Suppressor macrophage treated with lipopolysaccharide for 4 hours (primary cell): ENCODE results near the gene AKAP13.
"Not testable (repeated sequence)": the region's sequence is repeated elsewhere in the genome, so short reads cannot be mapped to it uniquely, and the experiment has no call there.

Source experiments
- DNase-seq: peaks from one replicate; pipeline ENCODE4 v3.0.0-alpha.2; 2020

AKAP13 gene

GRCh38 chr15:85348048-85348766 lies 32.2 kb upstream of the AKAP13 start:
- DNase-seq, result not testable (repeated sequence)

DNA sequence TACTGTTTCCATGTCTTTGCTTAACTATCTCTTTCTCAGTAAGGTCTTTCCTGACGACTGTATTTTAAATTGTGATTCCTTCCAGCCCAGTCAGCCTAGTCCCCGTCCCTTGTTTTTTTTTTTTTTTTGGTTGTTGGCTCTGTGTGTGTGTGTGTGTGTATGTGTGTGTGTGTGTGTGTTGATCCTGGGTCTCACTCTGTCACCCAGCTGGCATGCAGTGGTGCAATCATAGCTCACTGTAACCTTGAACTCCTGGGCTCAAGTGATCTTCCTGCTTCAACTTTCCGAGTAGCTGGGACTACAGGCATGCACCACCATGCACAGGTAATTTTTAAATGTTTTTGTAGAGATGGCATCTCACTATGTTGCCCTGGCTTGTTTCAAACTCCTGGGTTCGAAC lies 31.3 kb upstream of the AKAP13 start:
- not testable (repeated sequence) for DNase-seq

GRCh38 chr15:85350395-85350794 lies 30.0 kb upstream of the AKAP13 start:
- DNase-seq, result no peak

DNA sequence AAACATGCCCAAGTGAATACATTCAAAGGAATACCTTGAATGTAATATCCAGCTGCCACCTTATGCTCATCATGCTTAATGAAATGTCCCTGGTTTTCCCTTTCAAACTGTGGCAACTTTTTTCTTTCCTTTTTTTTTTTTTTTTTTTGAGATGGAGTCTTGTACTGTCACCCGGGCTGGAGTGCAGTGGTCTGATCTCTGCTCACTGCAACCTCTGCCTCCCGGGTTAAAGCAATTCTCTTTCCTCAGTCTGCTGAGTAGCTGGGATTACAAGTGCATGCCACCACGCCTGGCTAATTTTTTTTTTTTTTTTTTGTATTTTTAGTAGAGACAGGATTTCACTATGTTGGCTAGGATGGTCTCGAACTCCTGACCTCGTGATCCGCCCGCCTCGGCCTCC lies 28.9 kb upstream of the AKAP13 start:
- DNase-seq, result not testable (repeated sequence)

- no peak for DNase-seq
Observed at GRCh38 chr15:85351965-85352364, 28.4 kb upstream of the AKAP13 start.

DNA sequence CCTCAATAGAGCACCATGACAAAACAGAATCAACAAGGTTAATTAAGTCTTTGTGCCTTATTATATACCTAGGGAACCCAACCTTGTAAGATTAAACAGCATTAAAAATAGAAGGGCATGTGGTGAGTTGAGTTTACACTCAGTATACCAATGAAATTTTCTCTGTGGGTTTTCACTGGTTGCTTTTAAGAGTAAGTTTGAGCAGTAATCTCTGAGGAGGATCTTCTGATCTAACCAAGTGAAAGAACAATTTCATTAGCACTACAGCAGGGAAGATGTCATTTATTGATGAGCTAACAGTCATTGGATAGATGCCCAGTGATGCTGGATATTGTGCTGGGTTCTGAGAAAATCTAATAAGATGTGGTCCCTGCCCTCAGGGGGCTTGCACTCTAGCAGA lies 26.9 kb upstream of the AKAP13 start:
- DNase-seq, result no peak

- DNase-seq, result no peak
Observed at GRCh38 chr15:85354461-85354860, 25.9 kb upstream of the AKAP13 start.

GRCh38 chr15:85354948-85355347 lies 25.5 kb upstream of the AKAP13 start:
- no peak for DNase-seq

- DNase-seq, result no peak
Observed at GRCh38 chr15:85356276-85356675, 24.1 kb upstream of the AKAP13 start.

- peak; percentile 27 for DNase-seq
Observed at GRCh38 chr15:85361323-85361722, 19.1 kb upstream of the AKAP13 start.

DNA sequence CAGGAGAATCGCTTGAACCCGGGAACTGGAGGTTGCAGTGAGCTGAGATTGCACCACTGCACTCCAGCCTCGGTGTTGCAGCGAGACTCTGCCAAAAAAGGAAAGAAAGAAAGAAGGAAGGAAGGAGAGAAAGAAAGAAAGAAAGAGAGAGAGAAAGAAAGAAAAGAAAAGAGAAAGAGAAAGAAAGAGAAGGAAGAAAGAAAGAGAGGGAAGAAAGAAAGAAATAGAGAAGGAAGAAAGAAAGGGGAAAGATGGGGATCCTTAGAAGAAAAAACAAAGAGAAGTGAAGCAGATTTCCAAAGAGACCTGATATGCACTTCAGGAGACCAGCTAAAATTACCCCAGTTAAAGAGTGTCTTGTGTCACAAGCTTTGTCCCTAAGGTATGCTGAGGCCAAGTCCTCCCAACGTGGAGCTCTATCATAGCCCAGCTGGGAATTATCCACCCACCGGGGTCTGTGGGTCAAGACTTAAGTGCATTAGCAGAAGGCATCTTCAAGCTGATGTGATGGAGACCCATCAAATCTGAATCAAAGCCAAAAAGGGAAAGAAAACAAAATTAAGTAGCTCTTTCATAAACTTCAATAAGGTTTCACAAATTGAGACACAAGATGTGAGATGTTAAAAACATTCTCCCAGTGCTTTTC lies 17.8 kb upstream of the AKAP13 start:
- DNase-seq, result no peak

GRCh38 chr15:85365980-85366379 lies 14.4 kb upstream of the AKAP13 start:
- no peak for DNase-seq

- no peak for DNase-seq
Observed at GRCh38 chr15:85367741-85368140, 12.7 kb upstream of the AKAP13 start.

DNA sequence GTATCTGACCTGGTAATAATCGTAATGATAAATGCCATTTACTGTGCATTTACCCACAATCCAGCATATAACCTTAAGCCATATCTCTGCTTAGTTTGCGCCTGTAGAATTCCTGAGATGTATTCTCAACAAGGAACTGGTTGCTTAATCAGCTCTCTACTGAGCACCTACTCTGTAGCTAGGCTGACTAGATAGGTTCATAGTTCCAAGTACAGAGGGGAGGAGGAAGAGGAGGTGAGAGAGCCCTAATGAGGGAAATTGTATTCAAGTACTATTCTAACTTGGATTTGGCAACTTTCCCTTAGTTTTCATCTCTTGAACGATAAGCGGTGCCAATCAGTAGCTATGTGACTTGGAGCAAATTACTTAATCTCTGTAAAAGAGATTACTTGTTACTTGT lies 5.6 kb upstream of the AKAP13 start:
- no peak for DNase-seq

DNA sequence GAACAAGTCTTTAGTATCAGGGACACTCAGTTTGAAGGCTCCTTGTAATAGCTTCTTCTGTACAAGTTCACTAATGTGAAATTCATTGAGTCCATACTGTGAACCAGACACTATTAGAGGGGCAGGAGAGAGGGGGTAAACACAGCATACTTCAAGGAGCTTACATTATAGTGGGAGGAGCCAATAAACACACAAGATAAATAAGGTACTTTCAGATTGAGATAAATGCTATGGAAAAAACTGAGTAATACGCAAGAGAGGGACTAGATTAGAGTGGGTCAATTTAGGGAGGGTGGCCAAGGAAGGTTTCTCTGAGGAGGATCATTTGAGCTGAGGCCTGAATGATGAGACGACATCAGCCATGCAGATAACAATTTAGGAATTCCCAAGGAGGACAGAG lies 3.1 kb upstream of the AKAP13 start:
- DNase-seq, result no peak

GRCh38 chr15:85377986-85378385 lies 2.4 kb upstream of the AKAP13 start:
- DNase-seq, result no peak

- DNase-seq, result peak; percentile 15
Observed at GRCh38 chr15:85379403-85380131, 836 bp upstream of the AKAP13 start.

GRCh38 chr15:85380812-85381642 lies 624 bp downstream of the AKAP13 start:
- peak; percentile 46 for DNase-seq

DNA sequence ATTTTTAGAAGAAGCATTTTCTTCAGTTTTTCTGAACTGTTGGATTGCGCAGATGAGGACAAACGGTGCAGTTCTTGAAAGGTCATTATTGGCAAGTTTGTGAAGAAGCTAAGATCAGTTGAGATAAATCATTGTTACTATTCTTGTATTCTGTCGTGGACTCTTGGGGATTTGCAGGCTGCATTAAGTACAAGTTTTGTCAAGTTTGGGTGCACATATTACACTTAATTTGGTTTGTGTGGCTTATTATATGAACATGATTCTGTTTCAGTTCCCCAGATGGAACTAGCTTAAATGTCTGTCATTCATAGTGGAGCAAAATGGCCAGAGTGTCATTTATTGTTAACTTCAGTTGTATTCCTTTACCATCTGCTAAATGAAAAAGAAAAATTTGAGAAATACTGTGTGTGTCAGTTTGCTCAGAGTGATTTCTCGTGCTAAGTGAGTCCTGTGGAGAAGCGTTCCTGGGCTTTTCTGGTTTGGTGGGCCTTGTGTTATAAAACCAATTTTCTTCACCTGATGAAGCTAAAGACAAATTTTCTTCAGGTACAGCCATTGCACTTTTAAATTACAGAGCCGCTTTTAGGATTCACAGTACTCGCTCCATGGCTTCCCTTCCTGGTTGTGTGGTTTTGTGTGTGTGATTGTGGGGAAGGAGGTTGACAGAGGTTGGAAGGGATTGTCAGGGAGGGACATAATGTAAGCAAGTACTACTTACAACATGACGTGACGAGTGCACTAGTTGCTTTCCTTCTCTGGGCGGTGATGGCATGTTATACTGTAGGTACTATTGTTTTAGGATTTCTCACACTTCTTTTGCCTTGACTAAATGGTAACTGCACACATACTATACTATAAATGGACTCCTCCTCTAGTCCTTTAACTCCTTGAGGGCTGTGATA lies 1.7 kb downstream of the AKAP13 start:
- peak; percentile 19 for DNase-seq

DNA sequence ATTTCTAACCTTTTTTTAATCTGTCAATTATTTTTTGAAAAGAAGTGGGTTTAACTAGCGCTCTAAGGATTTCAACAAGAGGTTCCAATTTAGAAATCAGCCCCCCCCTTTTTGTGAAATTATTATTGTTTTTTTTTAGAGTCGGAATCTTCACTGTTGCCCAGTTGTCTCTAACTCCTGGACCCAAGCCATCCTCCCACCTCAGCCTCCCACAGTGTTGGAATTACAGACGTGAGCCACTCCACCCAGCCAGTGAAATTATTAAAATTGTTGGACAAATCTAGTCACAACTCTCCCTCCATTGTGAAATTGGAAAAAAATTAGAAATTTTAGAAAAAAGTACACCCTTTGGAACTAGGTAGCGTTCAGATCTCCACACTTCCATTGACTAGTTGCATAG lies 2.5 kb downstream of the AKAP13 start:
- DNase-seq, result no peak

DNA sequence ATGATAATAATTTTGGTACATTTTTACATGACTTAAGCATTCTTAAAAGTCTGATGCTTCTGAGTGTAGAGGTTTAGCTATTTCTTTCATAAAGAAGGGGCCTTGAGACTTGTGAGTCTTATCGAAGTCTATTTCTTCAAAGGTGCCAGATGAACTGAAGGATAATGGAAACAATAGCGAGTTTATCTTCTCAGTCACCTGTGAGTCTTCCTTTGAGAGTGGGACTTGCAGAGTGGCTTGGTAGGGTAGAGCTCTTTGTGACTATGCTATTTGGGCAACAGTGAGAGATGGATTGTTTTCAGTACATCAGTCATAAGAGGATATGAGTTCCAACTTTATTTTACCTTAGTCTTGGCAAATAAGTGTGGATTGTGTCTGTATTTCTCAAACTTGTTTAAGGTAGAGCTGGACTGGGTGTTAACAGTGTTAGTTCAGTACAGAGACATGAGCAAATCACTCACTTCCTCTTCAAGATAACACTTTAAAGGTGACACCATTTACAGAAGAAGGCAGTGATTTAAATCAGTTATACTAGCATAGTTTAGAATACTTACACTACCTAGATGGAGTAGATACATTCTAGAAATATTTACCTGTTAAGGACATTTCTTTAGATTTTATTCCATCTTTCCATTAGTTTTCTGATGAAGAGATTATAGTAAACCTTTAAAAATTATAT lies 3.2 kb downstream of the AKAP13 start:
- no peak for DNase-seq
